IPS-NIHi7 (cell line): ENCODE results near the gene PAM16.

Experiments
- DNase-seq: peaks from one replicate; pipeline ENCODE4 v3.0.0; 2012; ENCODE audit warnings: mixed read lengths; ENCODE audit errors: extremely low spot score

Gene PAM16

GRCh38 chr16:4383591-4384444, 32.7 kb upstream of the PAM16 start:
- no peak for DNase-seq

GRCh38 chr16:4382795-4383357, 31.8 kb upstream of the PAM16 start:
- DNase-seq, result no peak

- no peak for DNase-seq
These were observed 31.0 kb upstream of the PAM16 start for GRCh38 chr16:4381935-4382794.

- DNase-seq, result no peak
These were observed 30.2 kb upstream of the PAM16 start for GRCh38 chr16:4381072-4381934.

- no peak for DNase-seq
These were observed 29.3 kb upstream of the PAM16 start for GRCh38 chr16:4380119-4381063.

- no peak for DNase-seq
These were observed 28.0 kb upstream of the PAM16 start for GRCh38 chr16:4378999-4379690.

GRCh38 chr16:4378161-4378666, 27.1 kb upstream of the PAM16 start:
- no peak for DNase-seq

- DNase-seq, result peak; percentile 44
These were observed 26.5 kb upstream of the PAM16 start for GRCh38 chr16:4377573-4378154.

- DNase-seq, result no peak
These were observed 25.9 kb upstream of the PAM16 start for GRCh38 chr16:4376893-4377572.

- no peak for DNase-seq
These were observed 25.2 kb upstream of the PAM16 start for GRCh38 chr16:4376126-4376892.

- DNase-seq, result no peak
These were observed 24.6 kb upstream of the PAM16 start for GRCh38 chr16:4375717-4376116.

GRCh38 chr16:4373909-4374742, 23.0 kb upstream of the PAM16 start:
- peak; percentile 66 for DNase-seq

- DNase-seq, result no peak
These were observed 22.3 kb upstream of the PAM16 start for GRCh38 chr16:4373356-4373908.

GRCh38 chr16:4372578-4373355, 21.6 kb upstream of the PAM16 start:
- DNase-seq, result no peak

- no peak for DNase-seq
These were observed 21.0 kb upstream of the PAM16 start for GRCh38 chr16:4372001-4372577.
